ENCODE data around the gene TANC1.

TANC1 gene

GRCh38 chr2:159148901-159149300 lies 180.5 kb downstream of the TANC1 start:
- no peak for DNase-seq

GRCh38 chr2:159149747-159150146 lies 181.3 kb downstream of the TANC1 start:
- DNase-seq: no peak

GRCh38 chr2:159150280-159150746 lies 181.9 kb downstream of the TANC1 start:
- no peak for DNase-seq

GRCh38 chr2:159151198-159152127 lies 183.0 kb downstream of the TANC1 start:
- DNase-seq: no peak

GRCh38 chr2:159152128-159152778 lies 183.8 kb downstream of the TANC1 start:
- no peak for DNase-seq

GRCh38 chr2:159153063-159153462 lies 184.6 kb downstream of the TANC1 start:
- no peak for DNase-seq

- DNase-seq: no peak
Observed at GRCh38 chr2:159153463-159153862, 185.0 kb downstream of the TANC1 start.

- no peak for DNase-seq
Observed at GRCh38 chr2:159153951-159154350, 185.5 kb downstream of the TANC1 start.

GRCh38 chr2:159154366-159154765 lies 185.9 kb downstream of the TANC1 start:
- DNase-seq: no peak

- DNase-seq: no peak
Observed at GRCh38 chr2:159155320-159155719, 186.9 kb downstream of the TANC1 start.

GRCh38 chr2:159155791-159156190 lies 187.4 kb downstream of the TANC1 start:
- DNase-seq: no peak

- no peak for DNase-seq
Observed at GRCh38 chr2:159156834-159157233, 188.4 kb downstream of the TANC1 start.

GRCh38 chr2:159157361-159158209 lies 189.1 kb downstream of the TANC1 start:
- no peak for DNase-seq

GRCh38 chr2:159160412-159160811 lies 192.0 kb downstream of the TANC1 start:
- DNase-seq: no peak

GRCh38 chr2:159160954-159161353 lies 192.5 kb downstream of the TANC1 start:
- no peak for DNase-seq

GRCh38 chr2:159163930-159164329 lies 195.5 kb downstream of the TANC1 start:
- no peak for DNase-seq

GRCh38 chr2:159164457-159164911 lies 196.0 kb downstream of the TANC1 start:
- no peak for DNase-seq

- no peak for DNase-seq
Observed at GRCh38 chr2:159165048-159165447, 196.6 kb downstream of the TANC1 start.

GRCh38 chr2:159168707-159169106 lies 200.3 kb downstream of the TANC1 start:
- DNase-seq: no peak

- no peak for DNase-seq
Observed at GRCh38 chr2:159169187-159169586, 200.7 kb downstream of the TANC1 start.

- DNase-seq: no peak
Observed at GRCh38 chr2:159172403-159172802, 204.0 kb downstream of the TANC1 start.

- DNase-seq: no peak
Observed at GRCh38 chr2:159174759-159175158, 206.3 kb downstream of the TANC1 start.

GRCh38 chr2:159175182-159175581 lies 206.7 kb downstream of the TANC1 start:
- no peak for DNase-seq
